GM21360 (cell line): Measurements from ENCODE around the gene CYP17A1.
A peak's percentile ranks its signal among the peaks of the same experiment; 100 is the strongest.

Experiments
- ATAC-seq: cut with Tn5 transposase; IDR thresholded peaks from one replicate; pipeline ENCODE4 v1.9.1; 2021; ENCODE audit warnings: mild to moderate bottlenecking, moderate library complexity; ENCODE audit not compliant: unreplicated experiment

CYP17A1 gene

GRCh38 chr10:102811346-102811745 is 25.9 kb downstream of the CYP17A1 start:
- ATAC-seq: no peak

- ATAC-seq: no peak
These were observed 28.8 kb downstream of the CYP17A1 start for GRCh38 chr10:102808380-102808779.

GRCh38 chr10:102804382-102805055 is 32.7 kb downstream of the CYP17A1 start:
- no peak for ATAC-seq

GRCh38 chr10:102802920-102803534 is 34.2 kb downstream of the CYP17A1 start:
- ATAC-seq: peak; percentile 52

- no peak for ATAC-seq
These were observed 35.2 kb downstream of the CYP17A1 start for GRCh38 chr10:102801978-102802377.

GRCh38 chr10:102801496-102801895 is 35.7 kb downstream of the CYP17A1 start:
- no peak for ATAC-seq

GRCh38 chr10:102800611-102801335 is 36.4 kb downstream of the CYP17A1 start:
- ATAC-seq: no peak

- ATAC-seq: no peak
These were observed 37.3 kb downstream of the CYP17A1 start for GRCh38 chr10:102799691-102800471.

- peak; percentile 99 for ATAC-seq
These were observed 40.6 kb downstream of the CYP17A1 start for GRCh38 chr10:102796407-102797176.

- peak; percentile 20 for ATAC-seq
These were observed 41.5 kb downstream of the CYP17A1 start for GRCh38 chr10:102795453-102796406.

GRCh38 chr10:102791754-102792395 is 45.3 kb downstream of the CYP17A1 start:
- ATAC-seq: no peak

GRCh38 chr10:102785818-102786217 is 51.4 kb downstream of the CYP17A1 start:
- ATAC-seq: no peak

GRCh38 chr10:102783568-102783967 is 53.6 kb downstream of the CYP17A1 start:
- ATAC-seq: no peak

GRCh38 chr10:102782673-102783551 is 54.3 kb downstream of the CYP17A1 start:
- ATAC-seq: no peak

GRCh38 chr10:102781921-102782557 is 55.2 kb downstream of the CYP17A1 start:
- ATAC-seq: no peak

- no peak for ATAC-seq
These were observed 55.9 kb downstream of the CYP17A1 start for GRCh38 chr10:102781090-102781920.
